ENCODE results near the gene CSTPP1. TPM values are rescaled to one million over a fixed set of nuclear protein-coding genes. Genes with fewer than 3 reads are reported as not detected.

The CSTPP1 gene
- total and polyA plus RNA-seq, 2 donors (not counting 1 experiment from before 2014, with no cell fraction given), result 11.5 to 29.0 TPM

- Histone ChIP-seq H3K4me1 (ENCODE audit: control insufficient read depth in 2 of 2, insufficient read depth in 2 of 2, low read length in 2 of 2) (peaks cover 5 to 12% of the 10 kb centered on the region in 2 donors), H3K4me3 (ENCODE audit: control extremely low read depth in 1 of 5, extremely low read depth in 1 of 5, insufficient read depth in 1 of 5, low read depth in 2 of 5, low read length in 4 of 5) (no peak overlapping the region), H3K27ac (ENCODE audit: low read length in 2 of 2) (no peak overlapping the region), H4K20me1 (ENCODE audit: control insufficient read depth, insufficient read depth, low read length, poor library complexity, severe bottlenecking) (no peaks in the 10 kb centered on the region), H3K27me3 (replicated peaks in 1 of 4; ENCODE audit: control extremely low read depth in 1 of 4, control insufficient read depth in 3 of 4, insufficient read depth in 4 of 4, low read length in 3 of 4) (no peaks in the 10 kb centered on the region), H3K79me2 (ENCODE audit: control insufficient read depth, insufficient read depth, low read length) (no peaks in the 10 kb centered on the region), H2AFZ (ENCODE audit: insufficient read depth, low read depth, low read length, poor library complexity, severe bottlenecking) (no peak overlapping the region), H3K9me3 (ENCODE audit: control extremely low read depth in 1 of 3, control insufficient read depth in 2 of 3, insufficient read depth in 1 of 3, low read length in 2 of 3) (no peaks in the 10 kb centered on the region), H3K4me2 (replicated peaks; ENCODE audit: low read depth, low read length, poor library complexity, severe bottlenecking) (no peak overlapping the region), H3K9ac (ENCODE audit: low read length) (no peak overlapping the region), H3K36me3 (replicated peaks in 1 of 2; ENCODE audit: control extremely low read depth in 1 of 2, control insufficient read depth in 1 of 2, extremely low read depth in 1 of 2, insufficient read depth in 2 of 2, low read length in 1 of 2) (no peaks in the 10 kb centered on the region)
- no peak for DNase-seq
- ChIA-PET CTCF (no interaction called here), POLR2A (no interaction called here)
- no peak for TF ChIP-seq EZH2 (IDR thresholded peaks at IDR 0.05; ENCODE audit: borderline replicate concordance, insufficient read depth, low read depth, low read length, poor library complexity, severe bottlenecking)
- TF ChIP-seq, protein P1, sequence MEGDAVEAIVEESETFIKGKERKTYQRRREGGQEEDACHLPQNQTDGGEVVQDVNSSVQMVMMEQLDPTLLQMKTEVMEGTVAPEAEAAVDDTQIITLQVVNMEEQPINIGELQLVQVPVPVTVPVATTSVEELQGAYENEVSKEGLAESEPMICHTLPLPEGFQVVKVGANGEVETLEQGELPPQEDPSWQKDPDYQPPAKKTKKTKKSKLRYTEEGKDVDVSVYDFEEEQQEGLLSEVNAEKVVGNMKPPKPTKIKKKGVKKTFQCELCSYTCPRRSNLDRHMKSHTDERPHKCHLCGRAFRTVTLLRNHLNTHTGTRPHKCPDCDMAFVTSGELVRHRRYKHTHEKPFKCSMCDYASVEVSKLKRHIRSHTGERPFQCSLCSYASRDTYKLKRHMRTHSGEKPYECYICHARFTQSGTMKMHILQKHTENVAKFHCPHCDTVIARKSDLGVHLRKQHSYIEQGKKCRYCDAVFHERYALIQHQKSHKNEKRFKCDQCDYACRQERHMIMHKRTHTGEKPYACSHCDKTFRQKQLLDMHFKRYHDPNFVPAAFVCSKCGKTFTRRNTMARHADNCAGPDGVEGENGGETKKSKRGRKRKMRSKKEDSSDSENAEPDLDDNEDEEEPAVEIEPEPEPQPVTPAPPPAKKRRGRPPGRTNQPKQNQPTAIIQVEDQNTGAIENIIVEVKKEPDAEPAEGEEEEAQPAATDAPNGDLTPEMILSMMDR (IDR thresholded peaks at IDR 0.05), result no peak
- Mint-ChIP-seq H3K27me3 (no peaks in the 10 kb centered on the region), H3K4me1 (peaks cover 13% of the 10 kb centered on the region), H3K27ac (no peak overlapping the region), H3K9me3 (ENCODE audit: insufficient read depth) (no peaks in the 10 kb centered on the region), H3K4me3 (no peak overlapping the region)
- no peak for ATAC-seq (ENCODE audit: low read depth)
- intact Hi-C loops (cut with micrococcal nuclease), result no loop called here
- 75% methylated on average over 2 of the region's 7 CpGs for WGBS (ENCODE audit: insufficient coverage)
These were observed 211.1 kb downstream of the CSTPP1 start for GRCh38 chr11:47147681-47148080.

DNA sequence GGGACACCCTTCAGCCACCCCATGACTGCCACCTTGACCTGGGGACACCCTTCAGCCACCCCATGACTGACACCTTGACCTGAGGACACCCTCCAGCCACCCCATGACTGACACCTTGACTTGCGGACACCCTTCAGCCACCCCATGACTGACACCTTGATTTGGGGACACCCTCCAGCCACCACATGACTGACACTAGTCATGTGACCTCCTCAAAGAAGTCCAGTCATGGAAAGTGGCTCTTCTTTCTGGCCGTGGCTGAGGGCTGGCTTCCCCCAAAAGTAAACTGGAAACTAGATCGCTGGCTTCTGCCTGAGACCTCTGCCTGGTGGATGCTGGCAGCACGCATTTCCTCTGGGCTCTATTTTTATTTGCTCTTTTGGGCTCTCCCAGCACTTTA lies 211.7 kb downstream of the CSTPP1 start:
- Mint-ChIP-seq H3K27me3 (no peaks in the 10 kb centered on the region), H3K9me3 (ENCODE audit: insufficient read depth) (no peaks in the 10 kb centered on the region), H3K4me3 (no peak overlapping the region), H3K4me1 (peaks cover 17% of the 10 kb centered on the region), H3K27ac (no peak overlapping the region)
- H3K79me2 ChIP-seq (ENCODE audit: control insufficient read depth, insufficient read depth, low read length), result no peaks in the 10 kb centered on the region
- TF ChIP-seq, protein P1 (IDR thresholded peaks at IDR 0.05), result no peak
- ChIA-PET POLR2A (no interaction called here), CTCF (no interaction called here)
- H3K27me3 ChIP-seq (replicated peaks in 1 of 4; ENCODE audit: control extremely low read depth in 1 of 4, control insufficient read depth in 3 of 4, insufficient read depth in 4 of 4, low read length in 3 of 4), result no peaks in the 10 kb centered on the region
- H3K27ac ChIP-seq (ENCODE audit: low read length in 2 of 2), result no peak overlapping the region
- H3K4me1 ChIP-seq (ENCODE audit: control insufficient read depth in 2 of 2, insufficient read depth in 2 of 2, low read length in 2 of 2), result peaks cover 9 to 18% of the 10 kb centered on the region in 2 donors
- intact Hi-C loops (cut with micrococcal nuclease), result no loop called here
- no peaks in the 10 kb centered on the region for H4K20me1 ChIP-seq (ENCODE audit: control insufficient read depth, insufficient read depth, low read length, poor library complexity, severe bottlenecking)
- DNase-seq, result no peak
- H3K4me2 ChIP-seq (replicated peaks; ENCODE audit: low read depth, low read length, poor library complexity, severe bottlenecking), result no peak overlapping the region
- no peak overlapping the region for H3K9ac ChIP-seq (ENCODE audit: low read length)
- no peak overlapping the region for H2AFZ ChIP-seq (ENCODE audit: insufficient read depth, low read depth, low read length, poor library complexity, severe bottlenecking)
- H3K9me3 ChIP-seq (ENCODE audit: control extremely low read depth in 1 of 3, control insufficient read depth in 2 of 3, insufficient read depth in 1 of 3, low read length in 2 of 3), result no peaks in the 10 kb centered on the region
- no peak overlapping the region for H3K4me3 ChIP-seq (ENCODE audit: control extremely low read depth in 1 of 5, extremely low read depth in 1 of 5, insufficient read depth in 1 of 5, low read depth in 2 of 5, low read length in 4 of 5)
- H3K36me3 ChIP-seq (replicated peaks in 1 of 2; ENCODE audit: control extremely low read depth in 1 of 2, control insufficient read depth in 1 of 2, extremely low read depth in 1 of 2, insufficient read depth in 2 of 2, low read length in 1 of 2), result no peaks in the 10 kb centered on the region
- no peak for ATAC-seq (ENCODE audit: low read depth)
- WGBS (ENCODE audit: insufficient coverage), result 89% methylated on average over 4 of the region's 4 CpGs
